HTERT RPE-1 (cell line): ENCODE data around the gene LGR6.
"Not testable (repeated sequence)": the region's sequence is repeated elsewhere in the genome, so short reads cannot be mapped to it uniquely, and the experiment has no call there.

Experiments used
- in situ Hi-C: fragments of 300-500 bp; cut with MboI; formaldehyde crosslinking; loops from 4 replicates; pipeline ENCODE4 v1.14.3; 2020; ENCODE audit warnings: low sequenced_read_pairs

Gene LGR6

GRCh38 chr1:202159534-202160371 lies 33.8 kb upstream of the LGR6 start:
- in situ Hi-C loops = no loop called here

- in situ Hi-C loops = no loop called here
Measured at GRCh38 chr1:202160377-202160940, 33.1 kb upstream of the LGR6 start, which contains the start of gene PTPN7. Gene PTPN7, minus strand, starts transcription at chr1:202160602. Its CDS starts 1,200 bp downstream, at chr1:202159402.

- in situ Hi-C loops = no loop called here
Measured at GRCh38 chr1:202161151-202162046, 32.2 kb upstream of the LGR6 start.

- in situ Hi-C loops = no loop called here
Measured at GRCh38 chr1:202162047-202162417, 31.6 kb upstream of the LGR6 start.

GRCh38 chr1:202162418-202163280 lies 30.9 kb upstream of the LGR6 start:
- in situ Hi-C loops = no loop called here

- in situ Hi-C loops = no loop called here
Measured at GRCh38 chr1:202163281-202164270, 30.0 kb upstream of the LGR6 start.

GRCh38 chr1:202164271-202165037 lies 29.1 kb upstream of the LGR6 start:
- in situ Hi-C loops = no loop called here

GRCh38 chr1:202165267-202165941 lies 28.2 kb upstream of the LGR6 start:
- in situ Hi-C loops = no loop called here

- in situ Hi-C loops = no loop called here
Measured at GRCh38 chr1:202165942-202166843, 27.4 kb upstream of the LGR6 start.

- in situ Hi-C loops = not testable (repeated sequence)
Measured at GRCh38 chr1:202167054-202167453, 26.5 kb upstream of the LGR6 start.

- in situ Hi-C loops = no loop called here
Measured at GRCh38 chr1:202167708-202168415, 25.7 kb upstream of the LGR6 start.

- in situ Hi-C loops = no loop called here
Measured at GRCh38 chr1:202168861-202169260, 24.7 kb upstream of the LGR6 start.

GRCh38 chr1:202170726-202171125 lies 22.9 kb upstream of the LGR6 start:
- in situ Hi-C loops = no loop called here

GRCh38 chr1:202171292-202172014 lies 22.1 kb upstream of the LGR6 start:
- in situ Hi-C loops = no loop called here

- in situ Hi-C loops = no loop called here
Measured at GRCh38 chr1:202172015-202172355, 21.6 kb upstream of the LGR6 start.

GRCh38 chr1:202173993-202174392 lies 19.6 kb upstream of the LGR6 start:
- in situ Hi-C loops = no loop called here
